D721Med (cell line): ENCODE results near the gene CIB4.

Experiments
- DNase-seq: peaks from one replicate; pipeline ENCODE4 v3.0.0; 2011; ENCODE audit warnings: low spot score; ENCODE audit not compliant: insufficient read length
- FAIRE-seq: peaks from 2 replicates; lab custom pipeline; 2011; peaks lifted over from hg19 to GRCh38; lab: Jason Lieb, UNC
- CTCF ChIP-seq: IDR thresholded peaks from 2 replicates; pipeline ENCODE4 v1.5.1; 2012; ENCODE audit warnings: mild to moderate bottlenecking, control low read depth; ENCODE audit not compliant: insufficient read depth; ENCODE audit errors: missing control alignments

The CIB4 gene

GRCh38 chr2:26550276-26551015 lies 90.7 kb downstream of the CIB4 start:
- DNase-seq, result no peak
- no peak for TF ChIP-seq CTCF

GRCh38 chr2:26542676-26543505 lies 98.3 kb downstream of the CIB4 start:
- DNase-seq (no peak), FAIRE-seq (no peak)
- TF ChIP-seq CTCF, result no peak

More at GRCh38 chr2:26550276-26551015, 90.7 kb downstream of the CIB4 start:
- no peak for FAIRE-seq

- DNase-seq (no peak), FAIRE-seq (no peak)
- TF ChIP-seq CTCF, result no peak
These were observed 99.0 kb downstream of the CIB4 start for GRCh38 chr2:26542194-26542455.

GRCh38 chr2:26541401-26542193 lies 99.6 kb downstream of the CIB4 start:
- no peak for DNase-seq

GRCh38 chr2:26540961-26541360 lies 100.2 kb downstream of the CIB4 start:
- TF ChIP-seq CTCF, result no peak
- no peak for FAIRE-seq
- DNase-seq, result no peak

More at GRCh38 chr2:26541401-26542193, 99.6 kb downstream of the CIB4 start:
- no peak for TF ChIP-seq CTCF
- no peak for FAIRE-seq

GRCh38 chr2:26540306-26540705 lies 100.9 kb downstream of the CIB4 start:
- no peak for DNase-seq
- no peak for FAIRE-seq
- TF ChIP-seq CTCF, result no peak
